Stimulated activated CD4-positive, alpha-beta T cell treated with anti-CD3 and anti-CD28 coated beads, TNF-alpha, amount 100 ng/mL, for 24 hours (primary cell): ENCODE results near the gene TBRG4.

Experiments used
- DNase-seq, 3 experiments: peaks; one replicate each; pipeline ENCODE4 v3.0.0-alpha.2; 2020; ENCODE audit warnings: low read depth in 3 of 3

Gene TBRG4

GRCh38 chr7:45055016-45055415, 56.5 kb downstream of the TBRG4 start:
- DNase-seq = no peak

- no peak for DNase-seq
These were observed 57.1 kb downstream of the TBRG4 start for GRCh38 chr7:45054442-45054841.

- DNase-seq = no peak
These were observed 57.6 kb downstream of the TBRG4 start for GRCh38 chr7:45053941-45054340.

GRCh38 chr7:45053401-45053800, 58.1 kb downstream of the TBRG4 start:
- no peak for DNase-seq

- DNase-seq = no peak
These were observed 59.5 kb downstream of the TBRG4 start for GRCh38 chr7:45052011-45052410.

GRCh38 chr7:45050198-45050597, 61.3 kb downstream of the TBRG4 start:
- no peak for DNase-seq
